HG03175 (cell line): ENCODE measurements around the gene CEP164.

Experiments
- ATAC-seq: cut with Tn5 transposase; IDR thresholded peaks from one replicate; pipeline ENCODE4 v1.9.1; 2021; ENCODE audit warnings: mild to moderate bottlenecking, moderate library complexity; ENCODE audit not compliant: unreplicated experiment

The CEP164 gene

DNA sequence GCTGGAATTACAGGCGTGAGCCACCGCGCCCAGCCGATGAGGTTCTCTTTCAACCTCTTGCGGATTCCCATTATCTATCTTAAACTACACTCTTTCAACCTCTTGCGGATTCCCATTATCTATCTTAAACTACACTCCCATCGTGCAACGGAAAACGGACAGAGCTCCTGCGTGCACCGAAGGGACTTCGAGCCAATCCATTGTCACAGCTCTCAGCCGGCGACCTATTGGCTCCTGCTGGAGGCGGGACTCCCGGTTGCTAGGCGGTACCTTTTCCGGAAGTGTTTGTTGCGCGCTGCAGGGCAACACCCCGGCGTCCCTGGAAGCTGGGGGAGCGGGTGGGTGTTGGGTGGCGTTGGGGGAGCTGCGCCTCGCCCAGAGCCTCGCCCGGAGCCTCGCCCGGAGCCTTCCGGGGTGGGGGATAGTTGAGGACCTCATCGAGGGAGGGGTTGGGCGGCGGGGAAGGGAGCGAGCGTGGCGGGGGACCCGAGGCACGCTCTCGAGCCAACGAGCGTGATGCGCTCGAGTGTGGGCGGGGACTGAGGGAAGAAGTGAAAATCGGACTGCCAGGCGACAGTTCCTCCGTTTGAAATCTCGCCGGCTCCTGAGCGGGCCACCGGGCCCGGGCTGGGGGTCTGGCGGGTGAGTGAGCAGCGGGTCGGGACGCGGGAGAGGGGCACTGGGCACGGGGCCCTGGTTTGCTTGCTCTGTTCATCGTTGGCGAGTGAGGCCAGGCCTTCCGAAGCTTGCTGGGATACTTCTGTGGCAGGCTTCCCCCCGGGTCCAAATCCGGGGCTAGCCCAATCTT lies at the start of gene CEP164:
Gene CEP164, plus strand, starts transcription at position 288 of the 808 bp plus-strand sequence. CDS start 10,733 bp downstream, outside the sequence.
- peak; percentile 98 for ATAC-seq

DNA sequence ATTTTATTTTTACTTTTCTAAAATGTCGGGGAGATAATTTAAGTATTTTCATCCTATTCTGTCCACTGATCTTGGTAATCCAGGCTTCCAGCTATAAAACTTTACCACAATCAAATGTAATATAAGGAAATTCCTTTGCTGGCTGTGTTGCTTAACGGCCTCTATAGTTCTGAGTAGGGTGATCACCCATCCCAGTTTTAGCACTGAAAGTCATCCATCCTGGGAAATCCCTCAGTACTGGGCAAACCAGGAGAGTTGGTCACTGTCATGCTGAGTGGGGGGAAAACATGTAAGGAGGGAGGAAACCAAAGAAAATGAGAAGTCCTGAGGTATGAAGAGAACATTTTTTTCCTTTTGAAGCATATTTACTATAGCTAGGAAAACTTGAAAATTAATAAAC lies 49.3 kb upstream of the CEP164 start:
- ATAC-seq: no peak

DNA sequence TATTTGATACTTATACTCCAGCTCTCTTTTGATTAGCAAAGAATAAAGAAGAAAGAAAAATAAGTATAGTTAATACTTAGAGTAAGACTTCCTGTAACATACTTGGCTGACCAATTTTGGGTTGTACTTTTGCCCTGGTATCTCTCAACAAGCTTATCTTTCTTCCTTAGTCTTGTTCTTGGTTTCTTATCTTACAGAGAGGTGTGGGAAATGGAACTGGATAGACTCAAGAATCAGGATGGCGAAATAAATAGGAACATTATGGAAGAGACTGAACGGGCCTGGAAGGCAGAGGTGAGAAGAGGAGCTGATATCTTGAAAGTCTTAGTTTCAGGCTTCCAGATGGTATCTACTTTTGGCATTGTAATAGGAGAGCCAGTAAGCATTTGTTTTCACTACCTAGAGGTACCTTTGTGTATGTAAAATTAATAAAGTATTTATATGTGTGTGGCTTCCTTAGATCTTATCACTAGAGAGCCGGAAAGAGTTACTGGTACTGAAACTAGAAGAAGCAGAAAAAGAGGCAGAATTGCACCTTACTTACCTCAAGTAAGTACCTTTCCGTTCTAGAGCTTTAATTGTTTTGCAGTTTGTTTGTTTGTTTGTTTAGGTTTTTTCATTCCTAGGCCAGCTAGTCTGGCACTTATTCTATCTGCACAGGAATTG lies 47.8 kb upstream of the CEP164 start:
- ATAC-seq: no peak

DNA sequence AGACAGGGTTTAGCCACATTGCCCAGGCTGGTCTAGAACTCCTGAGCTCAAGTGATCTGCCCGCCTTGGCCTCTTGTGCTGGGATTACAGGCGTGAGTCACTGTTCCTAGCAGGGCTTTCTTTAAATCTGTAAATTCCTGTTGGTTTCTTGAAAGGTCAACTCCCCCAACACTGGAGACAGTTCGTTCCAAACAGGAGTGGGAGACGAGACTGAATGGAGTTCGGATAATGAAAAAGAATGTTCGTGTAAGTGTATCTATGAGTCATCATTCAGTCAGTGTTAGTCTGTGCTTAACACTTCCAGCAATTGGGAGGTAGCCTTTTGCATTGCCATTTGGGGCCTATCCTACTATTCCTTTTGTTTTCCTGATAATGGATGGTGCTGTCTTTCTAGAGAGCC lies 46.5 kb upstream of the CEP164 start:
- no peak for ATAC-seq

DNA sequence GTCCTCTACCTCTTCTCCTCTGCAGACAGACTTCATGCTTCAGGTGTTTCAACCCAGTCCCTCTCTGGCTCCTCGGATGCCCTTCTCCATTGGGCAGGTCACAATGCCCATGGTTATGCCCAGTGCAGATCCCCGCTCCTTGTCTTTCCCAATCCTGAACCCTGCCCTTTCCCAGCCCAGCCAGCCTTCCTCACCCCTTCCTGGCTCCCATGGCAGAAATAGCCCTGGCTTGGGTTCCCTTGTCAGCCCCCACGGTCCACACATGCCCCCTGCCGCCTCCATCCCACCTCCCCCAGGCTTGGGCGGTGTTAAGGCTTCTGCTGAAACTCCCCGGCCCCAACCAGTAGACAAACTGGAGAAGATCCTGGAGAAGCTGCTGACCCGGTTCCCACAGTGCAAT lies 45.8 kb upstream of the CEP164 start:
- no peak for ATAC-seq

DNA sequence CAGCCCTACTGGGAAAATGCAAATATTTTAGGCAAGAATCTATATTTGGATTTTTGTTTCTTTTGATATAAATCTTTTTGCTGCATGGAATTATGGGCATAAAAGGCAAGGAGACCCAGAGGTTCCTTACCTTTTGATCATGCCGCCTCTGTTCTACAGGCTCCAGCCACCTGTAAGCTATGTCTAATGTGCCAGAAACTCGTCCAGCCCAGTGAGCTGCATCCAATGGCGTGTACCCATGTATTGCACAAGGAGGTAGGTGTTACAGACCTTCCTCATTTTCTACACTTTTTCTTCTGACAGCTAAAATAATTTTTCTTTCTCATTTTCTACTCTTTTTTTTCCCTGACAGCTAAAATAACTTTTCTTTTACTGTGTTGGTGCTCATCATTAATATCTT lies 44.7 kb upstream of the CEP164 start:
- ATAC-seq: no peak

DNA sequence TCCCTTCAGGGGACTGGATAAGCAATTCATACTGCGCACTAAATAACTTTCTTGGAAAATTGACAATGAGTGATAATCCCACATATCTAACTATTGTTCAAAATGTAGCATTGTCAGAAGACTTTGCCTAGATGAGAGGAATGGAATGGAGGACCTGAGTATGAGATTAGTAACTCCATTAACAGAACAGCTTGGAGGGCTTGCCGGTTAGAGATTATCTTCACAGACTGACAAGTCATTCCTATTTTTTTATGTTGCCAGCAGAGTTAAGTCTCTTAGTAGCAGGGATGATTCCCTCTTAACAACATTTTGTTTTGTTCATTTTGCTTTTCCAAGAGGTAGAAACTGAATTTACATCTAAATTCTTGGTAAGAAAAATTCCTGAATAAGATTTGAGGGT lies 43.6 kb upstream of the CEP164 start:
- no peak for ATAC-seq

DNA sequence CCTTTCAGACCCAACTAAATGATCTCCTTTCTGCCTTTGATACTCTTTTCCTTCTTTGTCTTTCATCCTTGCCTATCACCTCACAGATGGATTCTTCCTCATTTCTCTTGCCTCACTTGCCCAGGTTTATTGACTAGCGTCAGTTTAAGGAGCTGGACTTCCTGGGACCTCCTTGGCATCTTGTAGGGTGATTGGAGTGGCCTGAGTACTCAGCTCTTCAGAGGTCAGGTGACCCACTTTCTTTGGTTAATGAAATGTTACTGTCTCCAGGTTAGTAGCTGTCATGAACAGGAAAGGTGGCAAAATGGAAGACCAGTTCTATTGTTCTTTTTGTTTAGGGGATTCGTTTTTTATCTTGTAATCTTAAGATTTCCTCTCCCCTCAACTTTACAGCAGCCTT lies 41.1 kb upstream of the CEP164 start:
- no peak for ATAC-seq

DNA sequence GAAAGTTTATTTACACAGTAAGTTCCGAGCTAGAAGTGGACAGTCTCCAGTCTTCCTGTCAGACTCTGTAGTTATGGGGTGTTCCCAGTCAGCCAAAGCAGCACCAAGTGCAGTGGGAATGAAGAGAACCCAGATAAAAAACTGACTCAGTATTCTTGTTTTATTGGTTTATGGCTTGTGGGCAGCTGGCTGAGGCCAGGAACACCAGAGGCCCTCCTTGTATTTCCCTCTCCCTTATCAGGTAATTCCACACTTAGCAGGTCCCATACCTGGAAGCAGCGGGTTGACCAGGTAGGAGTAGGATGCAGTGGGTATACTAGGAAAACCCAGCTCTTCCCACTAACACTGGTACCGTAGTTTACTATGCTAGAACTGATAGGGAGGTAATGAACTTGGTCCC lies 40.0 kb upstream of the CEP164 start:
- ATAC-seq: no peak

DNA sequence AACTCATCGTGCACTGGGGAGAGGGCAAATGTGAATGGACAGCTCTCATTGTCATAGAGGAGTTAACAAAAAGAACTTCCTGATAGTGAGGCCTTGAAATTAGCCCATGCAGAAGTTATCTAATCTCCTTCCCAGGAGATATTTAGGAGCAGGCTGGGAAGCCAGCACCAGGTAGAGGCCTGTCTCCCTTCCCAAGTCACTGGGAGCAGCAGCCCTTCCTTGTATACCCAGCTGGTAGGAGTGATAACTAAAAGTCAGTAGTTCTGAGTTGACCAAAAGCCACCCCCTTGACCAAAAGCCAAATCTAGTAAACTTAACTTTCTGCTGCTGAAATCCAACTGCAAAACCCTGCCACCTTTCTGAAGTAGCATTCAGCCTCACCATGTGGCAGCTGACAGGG lies 37.9 kb upstream of the CEP164 start:
- ATAC-seq: no peak

DNA sequence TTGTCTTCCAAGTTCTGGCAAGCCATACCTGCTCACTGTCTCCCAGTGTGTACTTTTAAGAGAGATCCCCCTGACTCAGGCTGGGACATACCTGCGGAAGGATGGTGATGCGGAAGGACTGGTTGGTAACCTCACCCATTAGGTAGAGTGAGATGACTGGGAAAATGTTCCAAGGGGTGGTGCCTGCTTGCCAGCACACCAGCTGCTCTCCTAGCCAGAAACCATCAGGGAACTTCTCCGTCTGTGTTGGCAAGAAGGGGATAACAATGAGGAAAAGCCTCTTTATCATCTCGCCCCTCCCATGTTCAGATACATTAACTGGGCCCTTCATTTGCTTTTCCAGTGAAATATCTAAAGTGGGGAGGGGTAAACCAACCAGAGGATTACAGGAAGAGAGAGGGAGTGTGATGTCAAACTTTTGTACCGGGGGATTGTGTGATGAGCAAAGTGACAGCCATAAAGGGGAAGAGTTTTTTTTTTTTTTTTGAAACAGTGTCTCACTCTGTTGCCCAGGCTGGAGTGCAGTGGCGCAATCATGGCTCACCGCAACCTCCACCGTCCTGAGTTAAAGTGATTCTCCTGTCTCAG lies 36.8 kb upstream of the CEP164 start, which contains the start of gene BACE1-AS:
Gene BACE1-AS, plus strand, starts transcription at position 538 of the 588 bp plus-strand sequence.
- ATAC-seq: no peak

DNA sequence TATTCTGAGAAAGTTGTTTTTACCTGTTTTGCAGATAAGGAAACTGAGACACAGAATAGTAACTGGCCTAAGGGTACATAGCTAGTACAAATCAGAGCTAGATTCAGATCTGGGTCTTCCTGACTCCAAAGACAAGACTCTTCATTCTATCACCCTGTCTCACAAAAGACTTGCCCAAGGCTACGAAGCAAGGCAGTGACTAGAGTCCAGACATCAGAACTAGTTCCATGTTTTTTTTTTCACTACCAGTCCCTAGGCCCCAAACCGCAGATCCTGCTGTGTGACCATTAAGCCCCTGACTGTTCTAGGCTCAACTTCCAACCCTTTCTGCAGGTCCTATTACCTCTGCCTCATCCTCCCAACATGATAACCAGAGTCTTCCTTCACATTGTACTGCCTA lies 35.0 kb upstream of the CEP164 start:
- ATAC-seq: no peak

DNA sequence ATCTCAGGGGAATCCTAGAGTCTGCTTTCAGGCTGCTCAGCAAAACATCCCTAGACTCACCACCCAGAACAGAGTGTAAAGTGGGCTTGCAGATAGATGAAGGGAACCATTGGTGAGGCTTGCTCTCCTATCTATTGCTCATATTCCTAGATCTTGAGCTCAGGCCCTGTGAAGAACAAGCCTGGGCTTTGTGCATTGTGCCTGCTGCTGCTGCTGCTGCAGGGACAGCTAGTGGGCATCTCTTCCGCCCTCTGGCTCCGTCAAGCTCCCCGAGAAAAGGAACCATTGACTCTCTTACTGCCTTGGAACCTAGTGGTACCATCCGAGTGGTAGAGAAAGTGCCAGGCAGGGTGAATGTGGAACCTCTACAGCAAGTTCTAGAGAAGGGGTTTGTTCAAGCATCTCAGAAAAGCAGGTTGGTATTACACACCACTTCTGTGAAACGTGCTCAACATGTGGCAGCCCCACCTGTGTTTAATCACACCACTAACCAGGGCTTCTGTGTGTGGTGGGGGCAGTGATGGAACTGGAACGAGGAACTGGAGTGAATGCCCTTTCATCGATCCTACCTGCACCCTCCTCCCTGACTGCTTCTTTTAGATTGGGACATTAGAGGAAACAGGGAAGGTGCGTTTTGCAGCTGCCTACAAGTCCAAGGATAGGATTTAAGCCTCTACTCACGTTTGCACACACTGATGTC lies 32.1 kb upstream of the CEP164 start:
- no peak for ATAC-seq

DNA sequence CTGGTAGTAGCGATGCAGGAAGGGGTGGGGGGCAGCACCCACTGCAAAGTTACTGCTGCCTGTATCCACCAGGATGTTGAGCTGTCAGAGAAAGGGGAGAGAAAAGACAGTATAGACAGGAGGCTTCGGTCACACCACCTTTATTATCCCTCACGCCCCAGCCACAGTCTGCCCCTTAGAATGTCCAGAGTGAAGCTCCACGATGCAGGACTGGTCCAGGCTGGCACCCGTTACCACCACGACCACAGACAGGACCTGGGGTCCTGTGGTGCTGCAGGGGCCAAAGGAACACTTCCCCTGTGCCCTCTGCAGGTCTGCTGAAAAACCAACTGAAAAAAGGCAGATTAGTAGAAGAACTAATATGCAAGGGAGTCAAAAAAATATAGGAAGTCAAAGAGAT lies 30.8 kb upstream of the CEP164 start:
- no peak for ATAC-seq

DNA sequence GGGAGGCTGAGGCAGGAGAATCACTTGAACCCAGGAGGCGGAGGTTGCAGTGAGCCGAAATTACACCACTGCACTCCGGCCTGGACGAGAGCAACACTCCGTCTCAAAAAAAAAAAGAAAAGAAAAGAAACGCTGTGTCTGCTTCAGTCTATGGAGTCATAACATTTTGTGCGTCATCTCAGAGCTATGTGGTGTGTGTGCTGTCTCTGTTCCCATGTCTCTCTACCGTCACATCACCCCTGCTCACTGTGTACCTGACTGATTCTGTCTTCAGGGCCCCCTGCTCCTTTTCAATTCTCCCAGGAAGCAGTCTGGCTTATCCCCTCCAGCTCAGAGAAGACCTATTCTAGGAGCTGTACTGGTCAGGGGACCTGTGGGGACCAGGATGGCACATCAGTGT lies 29.5 kb upstream of the CEP164 start:
- no peak for ATAC-seq

DNA sequence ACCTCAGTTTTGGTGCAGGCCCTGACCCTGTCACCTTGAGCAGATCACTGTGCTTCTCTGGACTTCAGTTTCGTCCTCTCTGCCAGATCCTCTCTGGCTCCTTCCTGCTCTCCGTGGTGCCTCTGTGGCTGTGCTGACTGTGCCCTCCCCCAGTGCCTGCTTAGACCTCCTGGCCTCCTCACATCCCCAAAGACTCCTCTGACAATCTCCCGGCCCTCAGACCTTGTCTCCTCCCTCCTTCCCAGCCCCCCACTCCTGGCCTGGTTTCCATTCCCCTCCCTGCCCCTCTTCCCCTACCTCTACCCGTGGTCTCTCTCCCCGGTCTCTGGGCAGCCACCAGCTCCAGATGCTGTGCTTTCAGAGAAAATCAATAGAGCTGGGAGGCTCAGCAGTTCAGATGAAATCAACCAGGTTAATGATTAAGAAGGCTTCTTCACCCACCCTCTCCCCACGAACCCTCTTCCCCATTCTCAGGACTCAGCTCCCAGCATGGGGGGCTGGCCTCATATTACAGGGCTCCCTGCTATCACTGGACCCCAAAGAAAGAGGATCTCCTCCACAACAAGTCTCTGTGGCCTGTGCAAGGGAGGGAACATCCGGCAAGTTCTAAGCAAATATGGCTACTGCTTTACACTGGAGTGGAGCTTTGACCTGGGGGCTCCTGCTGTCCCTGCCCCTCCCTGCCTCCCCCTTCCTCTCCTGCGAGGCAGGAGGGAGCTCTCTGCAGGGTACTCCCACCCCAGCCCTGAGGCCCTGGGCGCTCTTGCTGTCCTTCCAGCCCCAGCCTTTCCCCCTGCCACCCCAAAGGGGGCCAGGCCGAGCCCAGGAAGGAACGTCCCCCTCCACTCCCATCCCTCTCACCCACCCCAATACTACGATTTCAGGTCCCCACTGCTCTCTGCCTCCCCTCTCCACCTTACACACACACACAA lies 28.0 kb upstream of the CEP164 start:
- no peak for ATAC-seq

DNA sequence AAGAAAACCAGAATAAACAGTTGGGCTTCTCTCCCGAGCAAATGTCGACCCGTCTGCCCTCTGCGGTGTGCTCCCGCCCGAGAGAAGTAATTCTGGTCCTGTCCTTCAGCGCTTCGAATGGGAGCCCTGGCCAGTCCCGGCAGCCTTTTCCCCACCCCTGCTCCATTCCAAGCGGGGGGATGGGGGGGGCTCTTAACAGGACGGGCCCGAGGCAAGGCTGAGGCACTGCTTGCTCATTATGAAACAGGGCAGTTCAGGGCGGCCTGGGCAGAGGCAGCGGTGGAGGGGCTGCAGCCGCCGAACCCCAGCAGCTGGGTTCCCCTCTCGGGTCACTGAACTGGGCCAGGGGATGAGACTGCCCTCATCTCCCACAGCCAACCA lies 27.4 kb upstream of the CEP164 start:
- ATAC-seq: no peak

DNA sequence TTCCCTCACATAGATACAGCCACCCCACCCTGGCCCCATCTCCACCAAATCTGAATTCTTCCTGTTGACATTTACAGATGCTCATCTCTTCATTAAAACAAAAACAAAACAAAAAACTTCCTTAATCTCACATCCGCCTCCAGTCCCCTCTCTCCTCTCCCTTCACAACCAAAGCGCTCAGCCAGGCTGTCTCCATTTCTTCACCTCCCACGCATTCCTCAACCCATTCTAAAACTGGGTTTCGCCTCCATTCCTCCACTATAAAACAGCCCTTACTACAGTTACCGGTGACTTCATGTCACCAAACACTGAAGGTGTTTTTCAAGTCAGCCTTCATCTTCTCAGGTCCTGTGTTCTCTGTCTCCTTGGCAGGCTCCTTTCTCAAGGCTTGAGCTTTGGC lies 26.9 kb upstream of the CEP164 start:
- ATAC-seq: no peak

DNA sequence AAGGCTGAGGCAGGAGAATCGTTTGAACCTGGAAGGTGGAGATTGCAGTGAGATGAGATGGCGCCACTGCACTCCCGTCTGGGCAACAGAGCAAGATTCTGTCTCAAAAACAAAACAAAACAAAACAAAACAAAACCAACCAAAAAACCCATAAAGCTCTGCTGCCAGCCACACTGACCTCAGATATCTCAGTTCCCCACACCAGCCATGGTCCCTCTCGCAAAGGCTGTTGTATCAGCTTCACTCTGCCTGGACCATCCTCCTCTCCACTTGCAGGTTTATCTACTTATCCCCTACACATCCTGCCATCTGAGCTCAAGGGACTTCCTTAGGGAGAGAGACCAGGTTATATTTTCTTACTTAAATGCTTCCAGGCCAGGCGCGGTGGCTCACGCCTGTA lies 25.4 kb upstream of the CEP164 start:
- ATAC-seq: no peak

DNA sequence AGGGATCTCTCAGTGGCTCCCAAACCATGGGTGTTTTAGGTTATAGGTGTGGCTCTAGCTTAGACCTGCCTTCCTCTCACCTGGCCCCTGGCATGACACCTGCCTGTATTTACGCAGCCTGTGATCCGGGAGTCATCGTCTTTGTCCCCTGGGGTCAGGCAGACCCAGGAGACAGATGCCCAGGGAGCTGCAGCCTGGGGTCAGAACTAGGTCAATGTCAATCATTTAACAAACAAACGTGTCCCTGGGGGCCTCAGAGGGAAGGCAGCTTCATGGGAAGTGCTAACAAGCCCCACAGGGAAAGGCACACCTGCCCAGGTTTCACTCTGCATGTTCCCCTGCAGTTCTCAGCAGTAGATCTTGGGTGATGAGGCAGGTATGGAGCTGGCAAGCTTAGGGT lies 24.6 kb upstream of the CEP164 start:
- ATAC-seq: no peak
